Testis (tissue), 2 donors: Measurements from ENCODE around the gene NRAP.

ENCODE experiments used
- CTCF ChIP-seq, 3 experiments: fragments of 450-650 bp in 2 of 3; fragments of 200-600 bp in 1 of 3; sonication (generic) in 1 of 3; IDR thresholded peaks; one replicate each; pipeline ENCODE4 v1.5.1; 2016 to 2019; ENCODE audit warnings: antibody characterized with exemption in 3 of 3, mild to moderate bottlenecking in 2 of 3, moderate library complexity in 1 of 3
- POLR2A ChIP-seq: fragments of 450-650 bp; IDR thresholded peaks from one replicate; pipeline ENCODE4 v1.6.1; 2017; ENCODE audit warnings: antibody characterized with exemption, mild to moderate bottlenecking, moderate library complexity

GRCh38 chr10:113552701-113553100 is 111.1 kb downstream of the NRAP start, which contains the start of gene HABP2:
- TF ChIP-seq CTCF (IDR thresholded peaks at IDR 0.05) (no peak), POLR2A (no peak)
